B cell (primary cell): ENCODE results near the gene DCAF8L2.

Experiments used
- CTCF ChIP-seq: fragments of 200-600 bp; IDR thresholded peaks from one replicate; pipeline ENCODE4 v1.8.0; 2022; ENCODE audit warnings: antibody characterized with exemption, mild to moderate bottlenecking
- EZH2 ChIP-seq: IDR thresholded peaks from 2 replicates; pipeline ENCODE4 v1.6.1; 2012; ENCODE audit warnings: borderline replicate concordance, low read depth, mild to moderate bottlenecking, moderate library complexity, low read length; ENCODE audit not compliant: insufficient read depth, poor library complexity, severe bottlenecking

GRCh38 chrX:27706526-27706925, 116.4 kb downstream of the DCAF8L2 start:
- TF ChIP-seq CTCF: no peak
- no peak for TF ChIP-seq EZH2
